GM12878 (cell line): ENCODE results near the gene PAQR9. TPM values are rescaled to one million over a fixed set of nuclear protein-coding genes. Genes with fewer than 3 reads are reported as not detected.

Experiments
- ATAC-seq: fragments of 200-7000 bp; cut with Tn5 transposase; 3 replicates; pipeline ENCODE4 v1.9.1; 2020; ENCODE audit warnings: mild to moderate bottlenecking, moderate library complexity
- BruUV-seq: library from RNA; stranded (reverse); fragments of 400-500 nt; replicated peaks from 2 replicates; lab custom pipeline; 2021; lab: Mats Ljungman, UMichigan
- CTCF ChIA-PET: fragments of 300-600 bp; sonication (Branson Sonifier 250); formaldehyde crosslinking; extraction: SDS; loops from one replicate; lab custom pipeline; 2021; ENCODE audit warnings: inconsistent platforms; lab: Yijun Ruan, JAX
- POLR2A ChIA-PET: fragments of 350-600 bp; formaldehyde crosslinking; extraction: SDS; loops from one replicate; lab custom pipeline; 2021; ENCODE audit warnings: inconsistent platforms; lab: Charles Lee
- RAD21 ChIA-PET: fragments of 300-600 bp; sonication (Branson Sonifier 250); formaldehyde crosslinking; loops from one replicate; lab custom pipeline; 2023; ENCODE audit warnings: antibody characterized with exemption; ENCODE audit not compliant: unreplicated experiment; lab: Charles Lee
- SMC1A ChIA-PET: fragments of 300-600 bp; sonication (Branson Sonifier 250); formaldehyde crosslinking; loops from one replicate; lab custom pipeline; 2023; ENCODE audit not compliant: unreplicated experiment, uncharacterized antibody; lab: Charles Lee
- DNase-seq: peaks from one replicate; pipeline ENCODE4 v3.0.0-alpha.2; 2011; ENCODE audit warnings: low read depth, low spot score
- FAIRE-seq: peaks from 3 replicates; lab custom pipeline; 2011; peaks lifted over from hg19 to GRCh38; lab: Jason Lieb, UNC
- H2AFZ ChIP-seq: 2 replicates; pipeline ENCODE4 v1.6.0; 2011; ENCODE audit warnings: low read depth, low read length, control low read depth; ENCODE audit not compliant: control insufficient read depth
- H3K27ac ChIP-seq: 2 replicates; pipeline ENCODE4 v1.5.1; 2011; ENCODE audit warnings: control low read depth; ENCODE audit not compliant: control insufficient read depth, insufficient read depth
- H3K27me3 ChIP-seq, 2 experiments: replicated peaks in 1 of 2; 2 replicates each; pipeline versions ENCODE4 v1.6.0 to v1.6.1; 2011; ENCODE audit warnings: low read length in 1 of 2; ENCODE audit not compliant: control insufficient read depth in 2 of 2, insufficient read depth in 2 of 2
- H3K36me3 ChIP-seq, 2 experiments: 2 replicates each; pipeline ENCODE4 v1.5.1; 2011; ENCODE audit warnings: low read length in 1 of 2; ENCODE audit not compliant: control insufficient read depth in 2 of 2, insufficient read depth in 2 of 2
- H3K4me1 ChIP-seq: 2 replicates; pipeline ENCODE4 v1.6.1; 2011; ENCODE audit warnings: mild to moderate bottlenecking, low read length, moderate library complexity, mixed read lengths; ENCODE audit not compliant: control insufficient read depth, insufficient read depth
- H3K4me2 ChIP-seq: 2 replicates; pipeline ENCODE4 v1.6.0; 2011; ENCODE audit warnings: control low read depth; ENCODE audit not compliant: control insufficient read depth, insufficient read depth
- H3K4me3 ChIP-seq: fragments of 200-600 bp; sonication (generic); 2 replicates; pipeline ENCODE4 v1.5.1; 2016
- H3K79me2 ChIP-seq: 2 replicates; pipeline ENCODE4 v1.6.0; 2011; ENCODE audit warnings: low read length; ENCODE audit not compliant: control insufficient read depth, insufficient read depth
- H3K9ac ChIP-seq: 2 replicates; pipeline ENCODE4 v1.8.0; 2011; ENCODE audit warnings: low read length, control low read depth, mixed read lengths; ENCODE audit not compliant: control insufficient read depth, insufficient read depth
- H3K9me3 ChIP-seq: replicated peaks from 3 replicates; pipeline ENCODE4 v1.5.1; 2011; ENCODE audit warnings: mild to moderate bottlenecking, low read length; ENCODE audit not compliant: control insufficient read depth, insufficient read depth
- H4K20me1 ChIP-seq: 2 replicates; pipeline ENCODE4 v1.6.0; 2011; ENCODE audit not compliant: control insufficient read depth, insufficient read depth
- CBX3 ChIP-seq: fragments of 200-600 bp; sonication (generic); IDR thresholded peaks from 2 replicates; pipeline ENCODE4 v1.6.1; 2016; ENCODE audit warnings: low read depth, borderline replicate concordance
- EED ChIP-seq: sonication (generic); IDR thresholded peaks from 2 replicates; pipeline ENCODE4 v1.6.1; 2016; ENCODE audit warnings: antibody characterized with exemption, low read depth
- ETV6 ChIP-seq, 2 experiments: fragments of 450-650 bp in 1 of 2; IDR thresholded peaks in 1 of 2; conservative IDR thresholded peaks in 1 of 2; 2 replicates each; pipeline ENCODE4 v1.6.1; 2014; ENCODE audit warnings: antibody characterized with exemption in 1 of 2, borderline replicate concordance in 1 of 2, low read depth in 1 of 2, mild to moderate bottlenecking in 1 of 2, moderate library complexity in 1 of 2
- GATAD2B ChIP-seq: fragments of 450-650 bp; conservative IDR thresholded peaks from 2 replicates; pipeline ENCODE4 v1.6.1; 2017; ENCODE audit warnings: low read depth, mild to moderate bottlenecking, moderate library complexity
- IRF4 ChIP-seq: IDR thresholded peaks from 2 replicates; pipeline ENCODE4 v1.6.1; 2011; ENCODE audit warnings: low read depth, low read length
- JUNB ChIP-seq: IDR thresholded peaks from 2 replicates; pipeline ENCODE4 v1.6.1; 2016; ENCODE audit warnings: antibody characterized with exemption, mild to moderate bottlenecking
- MTA2 ChIP-seq: fragments of 450-650 bp; IDR thresholded peaks from 2 replicates; pipeline ENCODE4 v1.6.1; 2016; ENCODE audit warnings: low read depth, mild to moderate bottlenecking, moderate library complexity
- NBN ChIP-seq: fragments of 450-650 bp; IDR thresholded peaks from 2 replicates; pipeline ENCODE4 v1.6.1; 2016
- POU2F2 ChIP-seq: IDR thresholded peaks from 3 replicates; pipeline ENCODE4 v1.6.1; 2011; ENCODE audit warnings: low read depth, mild to moderate bottlenecking, low read length, borderline replicate concordance
- RB1 ChIP-seq: fragments of 450-650 bp; formaldehyde crosslinking; IDR thresholded peaks from 2 replicates; pipeline ENCODE4 v1.6.1; 2017; ENCODE audit warnings: mild to moderate bottlenecking, borderline replicate concordance
- SUPT20H ChIP-seq: IDR thresholded peaks from 2 replicates; pipeline ENCODE4 v1.6.1; 2011; ENCODE audit warnings: low read depth, mild to moderate bottlenecking, low read length, moderate library complexity, borderline replicate concordance; ENCODE audit not compliant: control insufficient read depth
- WGBS: methylation state at CpG from one replicate; pipeline ENCODE4 v1.1.6; 2016; ENCODE audit warnings: low lambda C conversion rate; ENCODE audit not compliant: insufficient replicate concordance, insufficient coverage; ENCODE audit errors: missing lambda C conversion rate; 5-methylcytosine and 5-hydroxymethylcytosine counted together
- in situ Hi-C: fragments of 300-500 bp; cut with MboI; formaldehyde crosslinking; loops from 9 replicates; pipeline ENCODE4 v1.14.3; 2018; ENCODE audit warnings: mixed read lengths
- intact Hi-C: fragments of 100-400 bp; cut with micrococcal nuclease; formaldehyde crosslinking; loops from one replicate; pipeline ENCODE4 v1.14.2; 2022; ENCODE audit not compliant: unreplicated experiment
- polyA plus RNA-seq, 11 experiments: library from polyadenylated mRNA; depleted of rRNA in 4 of 11; unstranded in 6 of 11; stranded (reverse) in 5 of 11; fragments of >200 nt; fragmentation: Nextera tagmentation in 4 of 11; fragmentation: Illumina TruSeq in 1 of 11; extraction: Ambion mirVana in 4 of 11; extraction: Trizol in 1 of 11; gene quantifications; 1 replicate in 1 of 11; 2 replicates in 10 of 11; pipeline versions ENCODE4 v1.2.1 to v1.2.3, GENCODE V29; 2011 to 2016; ENCODE audit warnings: inconsistent platforms in 2 of 11, missing spikeins in 2 of 11, low read depth in 1 of 11
- total RNA-seq, 4 experiments: library from RNA; depleted of rRNA in 3 of 4; stranded (reverse); fragments of >200 nt in 3 of 4; fragmentation: Illumina TruSeq in 1 of 4; extraction: Trizol in 1 of 4; gene quantifications; 2 replicates each; pipeline versions ENCODE4 v1.2.1 to v1.2.3, GENCODE V29; 2013 to 2021

The PAQR9 gene
- total and polyA plus RNA-seq, 10 of the 15 experiments (the other 5 are each of a cell fraction or from before 2014, with no cell fraction given), result not detected

GRCh38 chr3:143002727-143003126 lies 39.3 kb upstream of the PAQR9 start:
- ChIA-PET SMC1A (interaction anchor here (0.6 to 3.2 kb wide), 12 partner anchors 9 to 205 kb away, joined by 3 to 27 read pairs (median 5); no protein-coding TSS in a partner anchor), POLR2A (interaction anchor here (0.7 to 3.9 kb wide), 5 partner anchors 9 to 423 kb away, joined by 3 to 21 read pairs (median 5); no protein-coding TSS in a partner anchor), CTCF (interaction anchor here (0.7 to 5.0 kb wide), 12 partner anchors 10 to 174 kb away, joined by 3 to 52 read pairs (median 4); no protein-coding TSS in a partner anchor), RAD21 (interaction anchor here (0.8 to 2.4 kb wide), 7 partner anchors 10 to 667 kb away, joined by 3 to 23 read pairs (median 4); partner anchors contain the start of gene ATR)
- intact Hi-C loops, result loop anchor here (5.0 kb wide), 2 partner anchors 425 to 555 kb away; partner anchors contain the start of genes ATR and XRN1
- Histone ChIP-seq H3K27me3 (no peaks in the 10 kb centered on the region), H3K4me2 (peak overlapping the region; percentile 71), H3K79me2 (peaks cover 67% of the 10 kb centered on the region), H3K4me1 (peaks cover 4% of the 10 kb centered on the region; the same call in 1 of the 2 replicates), H4K20me1 (no peaks in the 10 kb centered on the region), H2AFZ (peak overlapping the region; percentile 54), H3K9ac (peak overlapping the region; percentile 86), H3K36me3 (no peaks in the 10 kb centered on the region), H3K27ac (peak overlapping the region; percentile 89), H3K9me3 (no peaks in the 10 kb centered on the region), H3K4me3 (peak overlapping the region; percentile 88)
- 3% methylated on average over 9 of the region's 9 CpGs for WGBS
- in situ Hi-C loops, result no loop called here
- DNase-seq, result no peak
- BruUV-seq, result no TSS peak
- no peak for ATAC-seq
- no peak for TF ChIP-seq GATAD2B
- TF ChIP-seq POU2F2, result no peak
- no peak for TF ChIP-seq MTA2
- TF ChIP-seq IRF4, result no peak
- TF ChIP-seq NBN, result no peak
- no peak for TF ChIP-seq ETV6 (conservative IDR thresholded peaks at IDR 0.05 in 1 of 2, IDR thresholded peaks at IDR 0.05 in 1 of 2; ENCODE audit: borderline replicate concordance in 1 of 2, low read depth in 1 of 2)
- TF ChIP-seq RB1, result no peak
- no peak for TF ChIP-seq CBX3
- TF ChIP-seq SUPT20H, result no peak
- TF ChIP-seq EED, result no peak
- TF ChIP-seq JUNB, result no peak
- no peak for FAIRE-seq
